ENCODE data around the gene CHD3. TPM values are rescaled to one million over a fixed set of nuclear protein-coding genes. Genes with fewer than 3 reads are reported as not detected.
A peak's percentile ranks its signal among the peaks of the same experiment; 100 is the strongest.

Gene CHD3
- total RNA-seq, 4 donors from 2014 or later = 36.1 to 99.9 (median 45.1) TPM

GRCh38 chr17:7897090-7897489 lies 8.5 kb downstream of the CHD3 start:
- no peak for DNase-seq
- Histone ChIP-seq H3K27ac (no peak overlapping the region), H3K36me3 (peaks cover 0 to 92% (median 0%) of the 10 kb centered on the region in 3 donors), H3K4me3 (no peak overlapping the region), H3K27me3 (no peaks in the 10 kb centered on the region), H3K4me1 (no peaks in the 10 kb centered on the region), H3K9me3 (no peaks in the 10 kb centered on the region)
- TF ChIP-seq POLR2A (IDR thresholded peaks at IDR 0.05) (no peak), CTCF (IDR thresholded peaks at IDR 0.05) (no peak)

GRCh38 chr17:7897773-7898172 lies 9.2 kb downstream of the CHD3 start:
- peak in 1 of 3 donors; percentile 58 for DNase-seq
- no peaks in the 10 kb centered on the region for H3K27me3 ChIP-seq
- no peaks in the 10 kb centered on the region for H3K4me1 ChIP-seq
- H3K9me3 ChIP-seq = no peaks in the 10 kb centered on the region
- H3K36me3 ChIP-seq = peaks cover 0 to 97% (median 0%) of the 10 kb centered on the region in 3 donors
- H3K4me3 ChIP-seq = no peak overlapping the region
- TF ChIP-seq CTCF (IDR thresholded peaks at IDR 0.05) = peak in 5 of 6 experiments; percentile 22 to 81 (median 73)
- TF ChIP-seq POLR2A (IDR thresholded peaks at IDR 0.05) = no peak
- no peak overlapping the region for H3K27ac ChIP-seq

GRCh38 chr17:7903154-7904103 lies 14.8 kb downstream of the CHD3 start:
- Histone ChIP-seq H3K36me3 (peaks cover 0 to 98% (median 0%) of the 10 kb centered on the region in 3 donors), H3K9me3 (no peaks in the 10 kb centered on the region), H3K4me3 (no peak overlapping the region), H3K27me3 (no peaks in the 10 kb centered on the region), H3K27ac (no peak overlapping the region), H3K4me1 (no peaks in the 10 kb centered on the region)
- DNase-seq = no peak
- TF ChIP-seq POLR2A (IDR thresholded peaks at IDR 0.05) (no peak), CTCF (IDR thresholded peaks at IDR 0.05) (no peak)

GRCh38 chr17:7909089-7909488 lies 20.5 kb downstream of the CHD3 start:
- Histone ChIP-seq H3K4me3 (no peak overlapping the region), H3K36me3 (peaks cover 0 to 83% (median 0%) of the 10 kb centered on the region in 3 donors), H3K27me3 (no peaks in the 10 kb centered on the region), H3K27ac (no peak overlapping the region), H3K9me3 (no peaks in the 10 kb centered on the region), H3K4me1 (peaks cover 0 to under 1% (median 0%) of the 10 kb centered on the region in 4 donors)
- no peak for DNase-seq
- TF ChIP-seq CTCF (IDR thresholded peaks at IDR 0.05) (no peak), POLR2A (IDR thresholded peaks at IDR 0.05) (no peak)

GRCh38 chr17:7910281-7910680 lies 21.7 kb downstream of the CHD3 start:
- no peak for DNase-seq
- H3K9me3 ChIP-seq = no peaks in the 10 kb centered on the region
- H3K4me1 ChIP-seq = peaks cover 0 to 12% (median 3%) of the 10 kb centered on the region in 4 donors
- H3K27ac ChIP-seq = no peak overlapping the region
- H3K4me3 ChIP-seq = no peak overlapping the region
- TF ChIP-seq CTCF (IDR thresholded peaks at IDR 0.05) = no peak
- no peak for TF ChIP-seq POLR2A (IDR thresholded peaks at IDR 0.05)
- H3K36me3 ChIP-seq = peaks cover 0 to 71% (median 0%) of the 10 kb centered on the region in 3 donors
- no peaks in the 10 kb centered on the region for H3K27me3 ChIP-seq
